Activated naive CD4-positive, alpha-beta T cell treated with anti-CD3 and anti-CD28 coated beads for 36 hours (primary cell): ENCODE data around the gene DRC1. TPM values are rescaled to one million over a fixed set of nuclear protein-coding genes. Genes with fewer than 3 reads are reported as not detected.
"Not testable (repeated sequence)": the region's sequence is repeated elsewhere in the genome, so short reads cannot be mapped to it uniquely, and the experiment has no call there.

ENCODE experiments used
- CTCF ChIA-PET: fragments of 350-600 bp; sonication (Branson Sonifier 250); formaldehyde crosslinking; loops from one replicate; lab custom pipeline; 2021; ENCODE audit warnings: antibody characterized with exemption; lab: Charles Lee
- DNase-seq: peaks from one replicate; pipeline ENCODE4 v3.0.0-alpha.2; 2020
- H3K27ac Mint-ChIP-seq: one replicate; pipeline ENCODE4 v1.8.0; 2021; ENCODE audit warnings: mild to moderate bottlenecking, mixed read lengths
- H3K27me3 Mint-ChIP-seq: one replicate; pipeline ENCODE4 v1.8.0; 2021; ENCODE audit warnings: low read depth, mixed read lengths
- H3K36me3 Mint-ChIP-seq: one replicate; pipeline ENCODE4 v1.8.0; 2021; ENCODE audit warnings: low read depth, mixed read lengths
- H3K4me1 Mint-ChIP-seq: one replicate; pipeline ENCODE4 v1.8.0; 2021; ENCODE audit warnings: low read depth, mixed read lengths
- H3K4me3 Mint-ChIP-seq: one replicate; pipeline ENCODE4 v1.8.0; 2021; ENCODE audit warnings: mild to moderate bottlenecking, moderate library complexity, mixed read lengths
- H3K9me3 Mint-ChIP-seq: one replicate; pipeline ENCODE4 v1.8.0; 2021; ENCODE audit warnings: mixed read lengths
- intact Hi-C: fragments of 100-400 bp; cut with micrococcal nuclease; formaldehyde crosslinking; loops from one replicate; pipeline ENCODE4 v1.15.1; 2023
- total RNA-seq, 2 experiments: library from RNA; stranded (reverse); gene quantifications; one replicate each; pipeline ENCODE4 v1.2.3, GENCODE V29; 2021

The DRC1 gene
- total RNA-seq, 2 experiments from 2014 or later: not detected

GRCh38 chr2:26461601-26462023 is 59.9 kb downstream of the DRC1 start:
- no peaks in the 10 kb centered on the region for H3K4me1 Mint-ChIP-seq
- CTCF ChIA-PET: interaction anchor here (0.6 to 0.9 kb wide), 2 partner anchors 10 to 534 kb away, joined by 3 read pairs; no protein-coding TSS in a partner anchor
- no peak overlapping the region for H3K27ac Mint-ChIP-seq
- no peaks in the 10 kb centered on the region for H3K36me3 Mint-ChIP-seq
- H3K27me3 Mint-ChIP-seq: no peaks in the 10 kb centered on the region
- H3K4me3 Mint-ChIP-seq: no peak overlapping the region
- no peak for DNase-seq
- intact Hi-C loops: no loop called here
- no peaks in the 10 kb centered on the region for H3K9me3 Mint-ChIP-seq

DNA sequence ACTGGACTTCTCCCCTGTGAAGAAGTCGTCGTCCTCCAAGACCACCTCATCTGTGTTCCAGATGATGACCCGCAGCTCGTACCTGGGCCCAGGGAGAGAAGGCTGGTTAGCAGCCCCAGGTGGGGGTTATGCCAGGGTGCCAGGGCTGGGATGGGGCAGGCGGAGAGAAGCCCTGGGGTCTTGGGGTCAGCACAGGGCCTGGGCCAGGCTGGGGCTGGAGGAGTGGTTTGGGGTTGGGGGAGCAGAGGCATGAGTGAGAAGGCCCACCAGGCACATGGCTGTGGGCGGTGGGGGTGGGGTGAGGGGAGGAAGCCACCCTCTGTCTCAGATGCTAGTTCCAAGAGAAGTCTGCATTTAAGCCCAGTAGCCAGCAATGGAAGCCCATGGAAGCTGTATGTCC is 60.4 kb downstream of the DRC1 start:
- no peaks in the 10 kb centered on the region for H3K36me3 Mint-ChIP-seq
- intact Hi-C loops: no loop called here
- CTCF ChIA-PET: interaction anchor here (0.9 kb wide), 1 partner anchor 10 kb away, joined by 3 read pairs; no protein-coding TSS in a partner anchor
- no peaks in the 10 kb centered on the region for H3K4me1 Mint-ChIP-seq
- no peaks in the 10 kb centered on the region for H3K9me3 Mint-ChIP-seq
- no peak for DNase-seq
- no peak overlapping the region for H3K4me3 Mint-ChIP-seq
- no peak overlapping the region for H3K27ac Mint-ChIP-seq
- H3K27me3 Mint-ChIP-seq: no peaks in the 10 kb centered on the region

- H3K36me3 Mint-ChIP-seq: no peaks in the 10 kb centered on the region
- peak; percentile 39 for DNase-seq
- CTCF ChIA-PET: interaction anchor here (0.9 to 1.0 kb wide), 2 partner anchors 11 to 503 kb away, joined by 3 read pairs; no protein-coding TSS in a partner anchor
- H3K9me3 Mint-ChIP-seq: no peaks in the 10 kb centered on the region
- intact Hi-C loops: no loop called here
- no peak overlapping the region for H3K4me3 Mint-ChIP-seq
- H3K27me3 Mint-ChIP-seq: no peaks in the 10 kb centered on the region
- H3K4me1 Mint-ChIP-seq: no peaks in the 10 kb centered on the region
- H3K27ac Mint-ChIP-seq: no peak overlapping the region
Observed at GRCh38 chr2:26462511-26463243, 61.0 kb downstream of the DRC1 start.

DNA sequence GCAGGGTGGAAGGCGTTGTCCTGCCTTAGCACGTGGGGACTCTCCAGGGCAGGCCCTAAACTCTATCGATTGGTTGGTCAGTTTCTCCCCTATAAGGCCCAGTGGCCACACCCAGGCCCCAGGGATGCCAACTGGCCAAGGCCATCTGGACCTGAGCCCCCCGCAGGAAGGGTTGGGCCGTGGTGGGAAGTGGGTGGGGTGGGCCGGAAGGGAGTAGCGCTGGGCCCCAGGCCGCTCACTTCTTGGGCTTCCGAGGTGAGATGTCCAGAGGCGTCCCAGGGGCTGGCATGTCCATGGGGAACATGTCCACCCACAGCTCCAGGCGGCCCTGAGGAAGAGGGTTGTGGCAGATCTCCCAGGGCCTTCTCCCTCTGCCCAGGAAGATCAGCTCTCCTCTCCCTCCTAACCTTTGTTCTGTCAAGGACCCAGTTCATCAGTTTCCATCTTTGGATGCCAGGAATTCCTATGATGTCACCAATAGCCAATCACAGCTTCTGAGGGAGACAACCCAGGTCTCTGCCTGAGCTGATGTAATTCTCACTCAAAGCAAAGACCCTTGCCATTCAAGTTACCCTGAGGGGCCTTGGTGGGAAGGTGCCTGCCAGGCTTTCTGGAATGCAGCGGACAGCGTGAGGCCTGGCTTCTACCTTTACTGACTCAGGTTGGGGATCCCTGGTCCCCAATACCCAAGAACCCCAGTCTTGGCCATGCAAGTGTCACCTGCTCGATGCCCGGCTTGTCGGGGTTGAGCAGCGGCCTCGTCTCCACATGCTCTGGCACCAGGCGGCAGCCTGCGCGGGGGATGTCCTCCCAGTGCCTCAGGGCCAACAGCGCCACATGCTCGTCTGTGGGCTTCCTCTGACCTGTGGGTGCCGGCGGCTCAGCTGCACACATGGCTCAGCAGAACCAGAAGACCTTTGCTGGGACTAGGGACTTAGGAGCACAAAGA is 61.8 kb downstream of the DRC1 start:
- DNase-seq: no peak
- intact Hi-C loops: no loop called here
- H3K4me1 Mint-ChIP-seq: peaks cover under 1% of the 10 kb centered on the region
- no peaks in the 10 kb centered on the region for H3K36me3 Mint-ChIP-seq
- no peaks in the 10 kb centered on the region for H3K9me3 Mint-ChIP-seq
- H3K27me3 Mint-ChIP-seq: no peaks in the 10 kb centered on the region
- no peak overlapping the region for H3K4me3 Mint-ChIP-seq
- no peak overlapping the region for H3K27ac Mint-ChIP-seq
- CTCF ChIA-PET: interaction anchor here (1.0 kb wide), 1 partner anchor 504 kb away, joined by 3 read pairs; no protein-coding TSS in a partner anchor

DNA sequence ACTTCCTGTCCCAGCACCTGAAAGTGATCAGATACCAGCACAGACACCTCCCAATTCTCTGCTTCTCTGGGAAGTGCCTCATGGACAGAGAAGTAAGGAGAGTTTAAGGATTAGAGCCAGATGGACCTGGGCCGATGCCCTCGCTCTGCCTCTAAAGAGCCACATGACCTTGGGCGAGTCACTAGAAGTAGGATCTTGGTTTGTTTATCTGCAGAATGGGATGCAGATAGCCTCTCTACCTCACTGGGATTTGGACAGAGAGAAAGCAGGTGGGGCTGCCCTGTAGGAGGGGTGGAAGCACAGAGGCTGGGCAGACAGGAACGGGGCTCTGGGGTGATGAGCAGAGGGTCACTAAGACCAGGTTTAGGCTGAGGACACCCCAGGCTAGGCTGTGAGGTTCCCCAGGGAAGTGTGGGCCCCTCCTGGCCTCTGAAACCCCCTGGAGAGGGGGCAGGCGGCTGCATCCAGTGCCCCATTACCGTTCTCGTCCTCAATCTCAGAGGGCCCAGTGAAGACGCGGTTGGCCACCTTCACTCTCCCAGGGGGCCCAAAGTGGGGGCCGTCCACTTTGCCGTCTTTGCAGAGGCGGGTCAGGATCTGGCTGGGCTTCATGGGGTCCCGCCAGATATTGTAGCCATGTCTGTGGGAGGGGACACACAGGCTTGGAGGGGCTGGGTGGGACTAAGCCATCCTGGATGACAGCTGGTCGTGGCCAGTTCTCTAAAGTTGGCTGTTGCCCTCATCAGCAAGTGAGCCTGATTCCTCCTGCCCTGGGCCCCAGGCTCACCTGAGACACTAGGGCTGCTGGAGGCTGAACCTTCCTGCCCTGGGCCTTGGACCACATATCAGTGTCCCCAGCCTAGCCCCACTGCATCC is 62.9 kb downstream of the DRC1 start:
- Mint-ChIP-seq H3K4me3 (no peak overlapping the region), H3K27me3 (no peaks in the 10 kb centered on the region), H3K36me3 (no peaks in the 10 kb centered on the region), H3K4me1 (peaks cover 2% of the 10 kb centered on the region), H3K9me3 (peaks cover 5% of the 10 kb centered on the region), H3K27ac (no peak overlapping the region)
- no peak for DNase-seq
- CTCF ChIA-PET: no interaction called here
- intact Hi-C loops: no loop called here

GRCh38 chr2:26465266-26465925 is 63.7 kb downstream of the DRC1 start:
- H3K9me3 Mint-ChIP-seq: peaks cover 11% of the 10 kb centered on the region
- no peak for DNase-seq
- intact Hi-C loops: no loop called here
- no peaks in the 10 kb centered on the region for H3K36me3 Mint-ChIP-seq
- H3K4me3 Mint-ChIP-seq: no peak overlapping the region
- CTCF ChIA-PET: interaction anchor here (0.5 kb wide), 1 partner anchor 267 kb away, joined by 3 read pairs; no protein-coding TSS in a partner anchor
- H3K27me3 Mint-ChIP-seq: no peaks in the 10 kb centered on the region
- H3K4me1 Mint-ChIP-seq: peaks cover 2% of the 10 kb centered on the region
- H3K27ac Mint-ChIP-seq: no peak overlapping the region

DNA sequence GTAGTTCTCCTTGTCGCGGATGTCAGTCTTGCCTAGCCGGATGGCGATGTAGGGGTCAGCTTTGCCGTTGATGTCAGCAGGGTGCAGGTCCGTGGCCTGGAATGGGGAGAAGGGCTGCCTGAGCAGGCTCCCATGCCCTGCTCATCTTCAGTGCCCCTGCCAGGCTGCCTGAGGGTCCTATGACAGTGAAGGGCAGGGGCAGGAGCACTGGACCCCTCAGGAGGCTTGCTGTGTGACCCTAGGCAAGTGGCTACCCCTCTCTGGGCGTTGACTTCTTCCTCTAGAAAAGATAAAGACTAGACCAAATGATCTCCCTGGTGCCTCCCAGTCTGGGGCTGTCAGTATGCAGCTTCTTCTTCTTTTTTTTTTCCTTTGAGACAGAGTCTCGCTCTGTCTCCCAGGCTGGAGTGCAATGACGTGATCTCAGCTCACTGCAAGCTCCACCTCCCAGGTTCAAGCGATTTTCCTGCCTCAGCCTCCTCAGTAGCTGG is 64.3 kb downstream of the DRC1 start:
- no peak for DNase-seq
- Mint-ChIP-seq H3K27me3 (no peaks in the 10 kb centered on the region), H3K4me1 (peaks cover 2% of the 10 kb centered on the region), H3K4me3 (no peak overlapping the region), H3K36me3 (no peaks in the 10 kb centered on the region), H3K27ac (no peak overlapping the region), H3K9me3 (peaks cover 11% of the 10 kb centered on the region)
- CTCF ChIA-PET: no interaction called here
- intact Hi-C loops: no loop called here

GRCh38 chr2:26466662-26467310 is 65.1 kb downstream of the DRC1 start:
- Mint-ChIP-seq H3K27me3 (no peaks in the 10 kb centered on the region), H3K4me3 (no peak overlapping the region), H3K36me3 (no peaks in the 10 kb centered on the region), H3K27ac (no peak overlapping the region), H3K4me1 (peaks cover 2% of the 10 kb centered on the region), H3K9me3 (peaks cover 11% of the 10 kb centered on the region)
- intact Hi-C loops: no loop called here
- no peak for DNase-seq
- CTCF ChIA-PET: interaction anchor here (0.6 to 1.4 kb wide), 5 partner anchors 78 to 282 kb away, joined by 3 to 4 read pairs (median 3); no protein-coding TSS in a partner anchor

DNA sequence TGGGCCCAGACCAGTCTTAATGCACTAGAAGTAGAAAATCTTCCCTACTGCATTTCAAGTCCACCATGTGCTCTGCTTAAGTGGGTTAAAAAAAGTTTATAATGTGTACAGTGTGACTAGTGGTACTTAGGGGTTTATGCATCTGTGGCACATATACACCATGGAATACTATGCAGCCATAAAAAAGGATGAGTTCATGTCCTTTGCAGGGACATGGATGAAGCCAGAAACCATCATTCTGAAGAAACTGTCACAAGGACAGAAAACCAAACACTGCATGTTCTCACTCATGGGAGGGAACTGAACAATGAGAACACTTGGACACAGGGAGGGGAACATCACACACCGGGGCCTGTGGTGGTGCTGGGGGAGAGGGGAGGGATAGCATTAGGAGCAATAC is 66.8 kb downstream of the DRC1 start:
- not testable (repeated sequence) for H3K27ac Mint-ChIP-seq, DNase-seq, H3K36me3 Mint-ChIP-seq, H3K4me3 Mint-ChIP-seq, H3K27me3 Mint-ChIP-seq, H3K4me1 Mint-ChIP-seq
- H3K9me3 Mint-ChIP-seq: peaks cover 11% of the 10 kb centered on the region
- intact Hi-C loops: loop anchor here (2.0 kb wide), 1 partner anchor 478 kb away; no protein-coding TSS in a partner anchor
- CTCF ChIA-PET: interaction anchor here (1.0 to 1.6 kb wide), 5 partner anchors 23 to 319 kb away, joined by 3 to 5 read pairs (median 3); no protein-coding TSS in a partner anchor

- CTCF ChIA-PET: interaction anchor here (0.6 to 1.6 kb wide), 11 partner anchors 9 to 591 kb away, joined by 3 to 6 read pairs (median 3); partner anchors contain the start of genes ASXL2 and OTOF
- peaks cover 2% of the 10 kb centered on the region for H3K4me1 Mint-ChIP-seq
Observed at GRCh38 chr2:26469092-26469710, 67.5 kb downstream of the DRC1 start.

More at GRCh38 chr2:26469092-26469710, 67.5 kb downstream of the DRC1 start:
- Mint-ChIP-seq H3K27me3 (no peaks in the 10 kb centered on the region), H3K9me3 (peaks cover 11% of the 10 kb centered on the region), H3K36me3 (no peaks in the 10 kb centered on the region), H3K4me3 (no peak overlapping the region), H3K27ac (no peak overlapping the region)
- DNase-seq: peak; percentile 88
- intact Hi-C loops: loop anchor here (1.0 to 2.0 kb wide), 3 partner anchors 298 to 518 kb away; no protein-coding TSS in a partner anchor
